Glutamatergic neuron (in vitro differentiated cells): Measurements from ENCODE around the gene REG4. TPM values are rescaled to one million over a fixed set of nuclear protein-coding genes. Genes with fewer than 3 reads are reported as not detected.

Source experiments
- DNase-seq: peaks from one replicate; pipeline ENCODE4 v3.0.0; 2022
- H3K27ac Mint-ChIP-seq: one replicate; pipeline ENCODE4 v1.8.0; 2020; ENCODE audit warnings: mild to moderate bottlenecking, mixed read lengths, inconsistent platforms; ENCODE audit not compliant: unreplicated experiment
- H3K27me3 Mint-ChIP-seq: one replicate; pipeline ENCODE4 v1.8.0; 2020; ENCODE audit warnings: mild to moderate bottlenecking, moderate library complexity, mixed read lengths, inconsistent platforms; ENCODE audit not compliant: unreplicated experiment
- H3K36me3 Mint-ChIP-seq: one replicate; pipeline ENCODE4 v1.8.0; 2020; ENCODE audit warnings: mild to moderate bottlenecking, mixed read lengths, inconsistent platforms; ENCODE audit not compliant: unreplicated experiment
- H3K4me1 Mint-ChIP-seq: one replicate; pipeline ENCODE4 v1.8.0; 2020; ENCODE audit warnings: mild to moderate bottlenecking, low read depth, mixed read lengths, inconsistent platforms; ENCODE audit not compliant: unreplicated experiment
- H3K4me3 Mint-ChIP-seq: one replicate; pipeline ENCODE4 v1.8.0; 2020; ENCODE audit warnings: mild to moderate bottlenecking, mixed read lengths, inconsistent platforms; ENCODE audit not compliant: unreplicated experiment
- H3K9me3 Mint-ChIP-seq: one replicate; pipeline ENCODE4 v1.8.0; 2020; ENCODE audit warnings: mild to moderate bottlenecking, moderate library complexity, mixed read lengths, inconsistent platforms; ENCODE audit not compliant: unreplicated experiment
- total RNA-seq: library from RNA; stranded (reverse); fragmentation: NEBNext Ultra II Directional; extraction: Animal tissue kit (Norgen Biotek cat#: 25700); gene quantifications from one replicate; pipeline ENCODE4 v1.2.1, GENCODE V29; 2021; ENCODE audit not compliant: unreplicated experiment
- TF ChIP-seq, protein P1 (sequence below): fragments of 200-600 bp; sonication (generic); IDR thresholded peaks from one replicate; pipeline ENCODE4 v1.5.0; 2021; ENCODE audit not compliant: partially characterized antibody, unreplicated experiment

REG4 gene
- total RNA-seq, 1 donor from 2014 or later: not detected

DNA sequence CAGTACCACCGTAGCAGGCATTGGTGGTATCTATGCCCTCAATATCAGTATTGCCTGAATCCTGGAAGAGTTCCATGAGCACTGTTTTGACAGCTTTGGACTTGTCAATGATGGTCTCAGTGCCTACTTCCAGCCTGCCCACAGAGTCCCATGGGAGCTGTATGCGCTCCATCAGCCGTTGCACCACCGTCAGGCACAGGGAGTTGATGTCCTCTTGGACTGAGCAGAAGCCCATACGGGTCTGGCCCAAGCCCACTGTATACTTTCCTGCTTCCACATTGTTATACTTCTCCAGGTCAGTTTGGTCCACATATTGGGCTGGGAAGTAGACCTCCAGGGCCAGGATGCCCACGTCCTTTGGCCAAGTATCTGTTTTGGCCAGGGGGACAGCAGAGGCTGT, 47.0 kb downstream of the REG4 start:
- H3K4me1 Mint-ChIP-seq: no peaks in the 10 kb centered on the region
- no peak for DNase-seq
- TF ChIP-seq, protein P1, sequence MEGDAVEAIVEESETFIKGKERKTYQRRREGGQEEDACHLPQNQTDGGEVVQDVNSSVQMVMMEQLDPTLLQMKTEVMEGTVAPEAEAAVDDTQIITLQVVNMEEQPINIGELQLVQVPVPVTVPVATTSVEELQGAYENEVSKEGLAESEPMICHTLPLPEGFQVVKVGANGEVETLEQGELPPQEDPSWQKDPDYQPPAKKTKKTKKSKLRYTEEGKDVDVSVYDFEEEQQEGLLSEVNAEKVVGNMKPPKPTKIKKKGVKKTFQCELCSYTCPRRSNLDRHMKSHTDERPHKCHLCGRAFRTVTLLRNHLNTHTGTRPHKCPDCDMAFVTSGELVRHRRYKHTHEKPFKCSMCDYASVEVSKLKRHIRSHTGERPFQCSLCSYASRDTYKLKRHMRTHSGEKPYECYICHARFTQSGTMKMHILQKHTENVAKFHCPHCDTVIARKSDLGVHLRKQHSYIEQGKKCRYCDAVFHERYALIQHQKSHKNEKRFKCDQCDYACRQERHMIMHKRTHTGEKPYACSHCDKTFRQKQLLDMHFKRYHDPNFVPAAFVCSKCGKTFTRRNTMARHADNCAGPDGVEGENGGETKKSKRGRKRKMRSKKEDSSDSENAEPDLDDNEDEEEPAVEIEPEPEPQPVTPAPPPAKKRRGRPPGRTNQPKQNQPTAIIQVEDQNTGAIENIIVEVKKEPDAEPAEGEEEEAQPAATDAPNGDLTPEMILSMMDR: no peak
- no peaks in the 10 kb centered on the region for H3K9me3 Mint-ChIP-seq
- no peak overlapping the region for H3K27ac Mint-ChIP-seq
- H3K36me3 Mint-ChIP-seq: no peaks in the 10 kb centered on the region
- no peaks in the 10 kb centered on the region for H3K27me3 Mint-ChIP-seq
- H3K4me3 Mint-ChIP-seq: no peak overlapping the region

DNA sequence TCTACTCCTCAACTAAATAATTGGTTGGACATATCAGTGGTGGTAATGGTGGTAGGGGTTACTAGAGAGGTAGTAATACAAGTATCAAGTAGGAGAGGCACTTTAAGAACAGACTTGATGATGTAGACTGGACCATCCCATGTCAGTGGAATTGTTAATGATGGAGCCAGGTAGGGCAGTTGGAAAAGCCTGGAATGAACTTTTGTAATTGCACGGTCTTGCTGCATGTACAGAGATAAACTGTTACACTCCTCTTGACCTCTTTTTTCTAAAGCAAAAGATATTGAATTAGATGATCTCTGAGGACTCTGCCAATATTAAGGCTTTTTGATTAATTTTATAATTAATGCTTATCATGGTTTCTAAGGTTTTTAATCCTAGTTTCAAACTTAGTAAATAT, 48.3 kb downstream of the REG4 start:
- Mint-ChIP-seq H3K36me3 (no peaks in the 10 kb centered on the region), H3K9me3 (no peaks in the 10 kb centered on the region), H3K4me3 (no peak overlapping the region), H3K27ac (no peak overlapping the region), H3K27me3 (no peaks in the 10 kb centered on the region), H3K4me1 (no peaks in the 10 kb centered on the region)
- TF ChIP-seq, protein P1: no peak
- no peak for DNase-seq

DNA sequence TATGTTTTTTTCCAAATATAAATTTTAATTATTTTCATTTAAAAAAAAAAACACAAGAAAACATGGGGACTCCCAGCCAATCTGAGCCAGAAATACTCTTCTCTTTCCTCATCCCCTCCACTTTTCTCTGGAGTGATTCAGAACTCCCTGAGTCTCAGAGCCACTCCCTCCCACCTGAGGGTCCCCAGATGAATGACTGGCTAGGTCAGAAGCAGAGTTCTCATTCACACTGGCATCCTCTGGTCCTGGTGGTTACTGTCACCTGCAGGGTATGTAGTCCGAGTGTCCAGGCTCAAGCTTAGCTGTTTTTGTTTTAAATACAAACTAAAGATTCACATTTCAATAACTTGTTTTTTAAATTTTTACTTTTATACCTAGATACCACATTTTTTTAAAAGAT, 48.9 kb downstream of the REG4 start:
- no peak overlapping the region for H3K4me3 Mint-ChIP-seq
- no peaks in the 10 kb centered on the region for H3K4me1 Mint-ChIP-seq
- H3K36me3 Mint-ChIP-seq: no peaks in the 10 kb centered on the region
- DNase-seq: no peak
- H3K27ac Mint-ChIP-seq: no peak overlapping the region
- H3K9me3 Mint-ChIP-seq: no peaks in the 10 kb centered on the region
- TF ChIP-seq, protein P1: no peak
- H3K27me3 Mint-ChIP-seq: no peaks in the 10 kb centered on the region

DNA sequence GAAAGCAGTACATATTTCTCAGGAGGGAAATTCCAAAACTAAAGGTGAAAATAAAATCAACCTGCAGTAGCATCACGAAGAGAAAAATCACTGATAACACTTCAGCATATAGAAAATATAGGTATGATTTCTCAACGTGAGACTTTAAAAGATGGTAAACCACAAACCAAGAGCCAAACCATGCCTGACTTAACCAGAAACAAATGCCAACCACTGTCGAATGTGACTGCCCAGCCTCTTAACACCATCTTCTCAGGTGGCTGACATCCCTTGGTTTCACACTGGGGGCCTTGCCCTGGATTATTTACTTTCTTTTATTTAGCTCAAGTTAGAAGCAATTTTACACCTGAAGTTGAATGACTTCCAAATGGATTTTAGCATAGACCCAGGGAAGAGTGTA, 52.7 kb downstream of the REG4 start:
- Mint-ChIP-seq H3K27ac (no peak overlapping the region), H3K36me3 (no peaks in the 10 kb centered on the region), H3K9me3 (peaks cover 3% of the 10 kb centered on the region), H3K27me3 (peaks cover 1% of the 10 kb centered on the region), H3K4me1 (no peaks in the 10 kb centered on the region), H3K4me3 (no peak overlapping the region)
- DNase-seq: no peak
- TF ChIP-seq, protein P1: no peak

DNA sequence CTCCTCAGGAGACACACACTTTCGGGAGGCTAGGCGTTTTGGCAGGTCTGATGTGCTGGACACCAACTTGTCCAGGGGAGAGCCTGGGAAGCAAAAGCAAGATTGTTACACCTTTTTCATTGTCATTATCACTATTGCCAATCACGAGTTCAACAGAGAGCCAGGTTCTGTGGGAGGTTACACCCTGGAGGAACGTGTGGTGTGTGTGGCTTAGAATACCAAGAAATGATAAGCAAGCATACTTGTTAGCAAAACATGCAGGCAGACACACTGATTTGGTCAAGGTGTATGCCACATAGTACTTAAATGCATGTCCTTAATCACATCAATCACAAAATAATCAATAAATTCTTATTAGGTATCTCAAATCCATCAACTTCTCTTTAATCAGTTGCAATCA, 58.7 kb downstream of the REG4 start:
- Mint-ChIP-seq H3K27ac (no peak overlapping the region), H3K27me3 (peaks cover 1% of the 10 kb centered on the region), H3K9me3 (peaks cover 4% of the 10 kb centered on the region), H3K36me3 (no peaks in the 10 kb centered on the region), H3K4me3 (no peak overlapping the region), H3K4me1 (no peaks in the 10 kb centered on the region)
- TF ChIP-seq, protein P1: no peak
- DNase-seq: no peak
